HG03025 (cell line): ENCODE measurements around the gene OLFM1.

Source experiments
- ATAC-seq: cut with Tn5 transposase; IDR thresholded peaks from one replicate; pipeline ENCODE4 v1.9.1; 2021; ENCODE audit warnings: mild to moderate bottlenecking, moderate library complexity; ENCODE audit not compliant: unreplicated experiment, low FRiP score

The OLFM1 gene

DNA sequence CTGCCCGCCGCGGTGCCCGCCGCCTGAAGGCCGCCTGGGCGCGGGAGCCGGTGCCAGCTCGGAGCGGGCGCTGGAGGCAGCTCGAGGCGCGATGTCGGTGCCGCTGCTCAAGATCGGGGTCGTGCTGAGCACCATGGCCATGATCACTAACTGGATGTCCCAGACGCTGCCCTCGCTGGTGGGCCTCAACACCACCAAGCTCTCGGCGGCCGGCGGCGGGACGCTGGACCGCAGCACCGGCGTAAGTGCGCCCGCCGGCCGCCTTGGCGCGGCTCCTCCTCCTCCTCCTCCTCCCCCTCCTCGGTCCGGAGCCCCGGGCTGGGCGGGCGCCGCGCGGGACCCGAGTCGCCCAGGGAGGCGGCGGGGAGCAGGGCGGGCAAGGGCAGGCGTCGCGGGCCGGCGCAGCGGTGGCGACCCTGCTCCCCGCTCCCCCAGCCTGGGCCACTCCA is 455 bp downstream of the OLFM1 start:
- ATAC-seq = no peak

GRCh38 chr9:135088348-135088978 is 995 bp downstream of the OLFM1 start:
- no peak for ATAC-seq

- ATAC-seq = no peak
Observed at GRCh38 chr9:135088979-135089847, 1.7 kb downstream of the OLFM1 start.

- no peak for ATAC-seq
Observed at GRCh38 chr9:135090081-135090480, 2.6 kb downstream of the OLFM1 start.

GRCh38 chr9:135090547-135090946 is 3.1 kb downstream of the OLFM1 start:
- no peak for ATAC-seq

DNA sequence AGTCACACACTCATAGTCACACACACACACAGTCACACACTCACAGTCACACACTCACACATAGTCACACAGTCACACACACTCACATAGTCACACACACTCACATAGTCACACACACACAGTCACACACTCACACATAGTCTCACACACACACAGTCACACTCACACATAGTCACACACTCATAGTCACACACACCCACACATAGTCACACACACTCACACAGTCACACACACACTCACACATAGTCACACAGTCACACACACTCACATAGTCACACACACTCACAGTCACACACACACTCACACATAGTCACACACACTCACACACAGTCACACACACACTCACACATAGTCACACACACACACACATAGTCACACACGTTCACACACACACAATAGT is 4.1 kb downstream of the OLFM1 start:
- ATAC-seq = no peak

DNA sequence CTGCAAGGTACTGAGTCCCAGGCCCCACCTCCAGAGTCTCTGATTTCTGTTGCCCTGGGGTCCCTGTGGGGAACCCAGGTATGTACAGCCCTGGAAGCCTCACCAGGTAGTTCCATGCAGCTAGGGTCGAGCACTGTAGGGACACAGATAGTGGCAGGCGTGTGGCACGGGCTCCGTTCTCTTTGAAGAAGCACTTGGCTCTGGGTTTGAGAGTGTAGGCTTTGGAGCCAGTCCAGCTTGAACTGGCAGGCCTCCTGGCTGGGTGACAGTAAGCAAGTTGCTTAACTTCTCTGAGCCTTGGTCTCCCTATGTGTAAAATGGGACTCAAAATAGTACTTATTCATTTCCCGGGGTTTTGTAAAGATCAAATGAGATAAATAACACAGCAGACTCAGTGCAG is 5.6 kb downstream of the OLFM1 start:
- no peak for ATAC-seq

- ATAC-seq = no peak
Observed at GRCh38 chr9:135093911-135094584, 6.6 kb downstream of the OLFM1 start.

GRCh38 chr9:135095470-135096407 is 8.3 kb downstream of the OLFM1 start:
- ATAC-seq = no peak

DNA sequence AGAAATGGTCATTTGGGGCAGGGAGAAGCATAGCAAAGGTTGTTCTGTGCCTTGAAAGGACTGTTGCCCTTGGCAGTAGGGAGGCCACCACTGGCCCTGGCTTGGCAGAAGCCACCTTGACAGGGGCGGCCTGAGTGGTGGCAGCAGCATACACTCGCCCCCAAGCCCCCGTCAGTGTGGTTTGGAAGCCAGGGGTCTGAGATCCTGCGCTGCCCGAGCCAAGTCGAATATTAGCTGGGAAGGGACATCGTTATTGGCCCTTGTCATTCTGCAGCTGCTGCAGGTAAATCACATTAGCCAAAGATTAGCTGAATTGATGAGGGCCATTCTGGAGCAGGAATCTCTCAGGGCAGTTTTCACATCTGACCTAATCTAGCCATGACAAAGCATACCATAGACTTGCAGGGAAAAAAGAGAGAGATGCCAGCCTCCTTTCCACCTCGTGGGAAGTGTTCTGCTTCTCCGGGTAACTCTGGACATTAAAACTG is 9.0 kb downstream of the OLFM1 start:
- no peak for ATAC-seq

- ATAC-seq = no peak
Observed at GRCh38 chr9:135098400-135099105, 11.1 kb downstream of the OLFM1 start.

- ATAC-seq = no peak
Observed at GRCh38 chr9:135099574-135099973, 12.1 kb downstream of the OLFM1 start.

DNA sequence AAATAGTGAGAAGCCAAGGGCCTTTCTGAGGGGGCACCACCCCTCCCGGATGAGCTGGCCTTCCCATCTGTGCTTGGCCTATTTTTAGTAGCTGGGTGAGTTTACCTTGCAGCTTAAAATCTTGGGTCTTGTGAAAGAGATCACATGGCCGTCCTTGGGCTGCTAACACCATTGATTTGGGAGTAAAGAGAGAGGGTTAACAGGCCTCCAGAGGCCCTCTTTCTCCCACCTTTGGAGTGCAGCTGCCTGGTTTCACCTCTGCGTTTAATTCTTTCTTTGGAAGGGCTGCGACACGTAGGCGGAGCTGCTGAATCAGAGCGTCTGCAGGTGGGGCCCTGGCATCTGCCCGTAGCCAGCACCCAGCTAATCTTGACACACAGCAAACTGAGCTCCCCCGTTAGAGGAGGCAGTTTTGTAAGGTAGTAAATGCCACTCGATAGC is 12.8 kb downstream of the OLFM1 start:
- no peak for ATAC-seq

DNA sequence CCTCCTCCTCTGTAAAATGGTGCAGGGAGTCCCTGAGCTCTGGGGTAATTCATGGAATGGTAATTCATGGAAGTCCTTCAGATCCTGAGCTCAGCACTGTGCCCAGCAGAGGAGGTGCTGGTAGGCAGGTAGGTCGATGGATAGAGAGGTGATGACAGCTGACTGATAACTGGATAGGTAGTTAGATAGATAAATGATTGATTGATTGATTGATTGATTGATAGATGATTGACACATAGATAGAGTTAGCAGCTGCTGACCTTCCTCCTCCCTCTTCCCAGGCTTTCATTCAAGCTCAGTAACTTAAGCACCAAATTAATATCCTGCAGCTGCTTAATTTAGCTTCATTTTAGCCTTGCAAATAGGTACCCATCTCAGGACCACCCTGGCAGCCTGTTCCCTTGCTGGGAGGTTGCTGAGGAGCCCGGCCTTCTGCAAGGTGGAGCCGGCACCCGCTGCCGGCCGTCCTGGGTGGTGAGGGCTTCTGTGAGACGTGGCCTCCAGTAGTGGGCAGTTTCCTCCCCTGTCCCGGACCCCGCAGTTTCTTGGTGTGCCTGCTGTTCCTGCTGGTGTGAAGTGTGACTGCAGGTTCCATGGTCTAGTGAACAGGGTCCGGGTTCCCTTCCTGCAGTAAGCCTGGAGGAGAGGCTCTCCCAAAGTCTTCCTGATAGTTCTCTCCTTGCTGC is 13.4 kb downstream of the OLFM1 start:
- ATAC-seq = no peak

GRCh38 chr9:135101486-135101885 is 14.0 kb downstream of the OLFM1 start:
- ATAC-seq = no peak

GRCh38 chr9:135101926-135102325 is 14.5 kb downstream of the OLFM1 start:
- no peak for ATAC-seq

DNA sequence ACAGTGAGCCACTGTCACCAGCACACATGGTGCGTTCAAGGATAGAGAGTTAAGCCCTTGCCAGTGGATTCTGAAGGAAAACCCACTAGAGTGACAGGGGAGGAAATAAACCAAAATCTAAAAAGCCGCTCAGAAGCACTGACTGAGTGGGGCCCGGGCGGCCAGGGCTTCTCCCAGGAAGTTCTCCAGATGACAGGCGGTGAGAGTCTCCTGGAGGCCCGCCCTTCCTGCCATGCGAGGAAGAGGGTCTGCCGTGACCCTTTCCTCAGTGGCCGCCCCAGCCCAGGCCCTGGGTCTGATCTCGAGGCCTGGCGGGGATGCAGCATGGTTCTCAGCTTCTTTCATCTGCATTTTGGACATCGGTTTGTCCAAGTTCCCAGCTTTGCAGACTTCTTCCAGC is 14.9 kb downstream of the OLFM1 start:
- no peak for ATAC-seq

GRCh38 chr9:135103001-135103446 is 15.6 kb downstream of the OLFM1 start:
- no peak for ATAC-seq
